Fibroblast of lung (primary cell): ENCODE data around the gene RAB11FIP3. TPM values are rescaled to one million over a fixed set of nuclear protein-coding genes. Genes with fewer than 3 reads are reported as not detected.

Experiments
- DNase-seq, 2 donors: peaks; one replicate each; pipeline versions ENCODE4 v3.0.0 to v3.0.0-alpha.2; 2010; ENCODE audit warnings: low read depth in 2 of 2
- H2AFZ ChIP-seq: 2 replicates; pipeline ENCODE4 v1.5.1; 2012; ENCODE audit warnings: low read length, control low read depth, inconsistent platforms
- H3K27ac ChIP-seq: 2 replicates; pipeline ENCODE4 v1.5.1; 2011; ENCODE audit warnings: low read length, control low read depth; ENCODE audit not compliant: insufficient read depth
- H3K27me3 ChIP-seq: 2 replicates; pipeline ENCODE4 v1.5.1; 2011; ENCODE audit warnings: mild to moderate bottlenecking, low read length; ENCODE audit not compliant: control insufficient read depth, insufficient read depth
- H3K36me3 ChIP-seq: 2 replicates; pipeline ENCODE4 v1.5.1; 2011; ENCODE audit warnings: low read length; ENCODE audit not compliant: control insufficient read depth, insufficient read depth
- H3K4me1 ChIP-seq: 2 replicates; pipeline ENCODE4 v1.5.1; 2011; ENCODE audit warnings: low read length; ENCODE audit not compliant: control insufficient read depth, insufficient read depth; ENCODE audit errors: extremely low read depth
- H3K4me2 ChIP-seq: 2 replicates; pipeline ENCODE4 v1.5.1; 2011; ENCODE audit warnings: low read length, control low read depth; ENCODE audit not compliant: insufficient read depth; ENCODE audit errors: extremely low read depth
- H3K4me3 ChIP-seq, 4 experiments: fragments of 200-600 bp in 1 of 4; sonication (generic) in 1 of 4; replicated peaks in 1 of 4; 2 replicates each; pipeline ENCODE4 v1.5.1; 2011 to 2016; ENCODE audit warnings: low read length in 4 of 4, low read depth in 3 of 4, mild to moderate bottlenecking in 3 of 4, control low read depth in 2 of 4, inconsistent platforms in 1 of 4, mixed read lengths in 1 of 4; ENCODE audit not compliant: insufficient read depth in 1 of 4; ENCODE audit errors: control extremely low read depth in 1 of 4
- H3K79me2 ChIP-seq: 2 replicates; pipeline ENCODE4 v1.5.1; 2012; ENCODE audit warnings: mild to moderate bottlenecking, low read length, inconsistent platforms; ENCODE audit not compliant: control insufficient read depth, insufficient read depth
- H3K9ac ChIP-seq: 2 replicates; pipeline ENCODE4 v1.5.1; 2011; ENCODE audit warnings: mild to moderate bottlenecking, low read length, control low read depth; ENCODE audit not compliant: insufficient read depth
- H3K9me3 ChIP-seq: 2 replicates; pipeline ENCODE4 v1.5.1; 2012; ENCODE audit warnings: low read depth, low read length; ENCODE audit not compliant: control insufficient read depth, insufficient read depth
- H4K20me1 ChIP-seq: 2 replicates; pipeline ENCODE4 v1.5.1; 2011; ENCODE audit warnings: low read length; ENCODE audit not compliant: control insufficient read depth, insufficient read depth; ENCODE audit errors: extremely low read depth
- CTCF ChIP-seq, 2 donors: IDR thresholded peaks in 1 of 2; conservative IDR thresholded peaks in 1 of 2; 1 replicate in 1 of 2; 2 replicates in 1 of 2; pipeline ENCODE4 v1.5.1; 2011 to 2012; ENCODE audit warnings: low read length in 2 of 2, control low read depth in 1 of 2, inconsistent platforms in 1 of 2, low read depth in 1 of 2, mild to moderate bottlenecking in 1 of 2
- EZH2 ChIP-seq: IDR thresholded peaks from 2 replicates; pipeline ENCODE4 v1.5.1; 2012; ENCODE audit warnings: low read length, control low read depth, mild to moderate bottlenecking; ENCODE audit errors: missing control alignments
- polyA plus RNA-seq, 2 donors: library from polyadenylated mRNA; depleted of rRNA in 1 of 2; stranded (reverse) in 1 of 2; unstranded in 1 of 2; fragments of >200 nt; gene quantifications; 2 replicates each; pipeline ENCODE4 v1.2.1, GENCODE V29; 2011 to 2012; ENCODE audit warnings: missing spikeins in 1 of 2
- total RNA-seq: library from RNA; depleted of rRNA; stranded (reverse); fragments of >200 nt; gene quantifications from 2 replicates; pipeline ENCODE4 v1.2.1, GENCODE V29; 2014

RAB11FIP3 gene
- total and polyA plus RNA-seq, 2 donors (not counting 1 experiment from before 2014, with no cell fraction given): 7.3 to 22.1 TPM

- no peak overlapping the region for H2AFZ ChIP-seq
- H3K4me3 ChIP-seq: no peak overlapping the region
- H3K4me1 ChIP-seq: no peaks in the 10 kb centered on the region
- H4K20me1 ChIP-seq: no peaks in the 10 kb centered on the region
- H3K9ac ChIP-seq: no peak overlapping the region
- TF ChIP-seq CTCF (conservative IDR thresholded peaks at IDR 0.05 in 1 of 2, IDR thresholded peaks at IDR 0.05 in 1 of 2; ENCODE audit: low read depth in 1 of 2, low read length in 2 of 2) (no peak), EZH2 (no peak)
- peak in 1 of 2 donors; percentile 26 for DNase-seq
- H3K27ac ChIP-seq: no peak overlapping the region
- H3K27me3 ChIP-seq: no peaks in the 10 kb centered on the region
- peaks cover 3% of the 10 kb centered on the region for H3K36me3 ChIP-seq
- H3K4me2 ChIP-seq: no peak overlapping the region
- no peaks in the 10 kb centered on the region for H3K9me3 ChIP-seq
- no peaks in the 10 kb centered on the region for H3K79me2 ChIP-seq
Measured at GRCh38 chr16:483341-484075, 58.1 kb downstream of the RAB11FIP3 start.

- Histone ChIP-seq H3K79me2 (no peaks in the 10 kb centered on the region), H2AFZ (no peak overlapping the region), H3K36me3 (no peaks in the 10 kb centered on the region), H3K4me2 (no peak overlapping the region), H3K9ac (no peak overlapping the region), H3K4me3 (no peak overlapping the region), H3K27me3 (no peaks in the 10 kb centered on the region), H3K27ac (no peak overlapping the region), H3K9me3 (no peaks in the 10 kb centered on the region), H3K4me1 (no peaks in the 10 kb centered on the region), H4K20me1 (no peaks in the 10 kb centered on the region)
- DNase-seq: no peak
- TF ChIP-seq CTCF (conservative IDR thresholded peaks at IDR 0.05 in 1 of 2, IDR thresholded peaks at IDR 0.05 in 1 of 2; ENCODE audit: low read depth in 1 of 2, low read length in 2 of 2) (no peak), EZH2 (no peak)
Measured at GRCh38 chr16:489606-490005, 64.2 kb downstream of the RAB11FIP3 start.

- no peak for DNase-seq
- H3K9me3 ChIP-seq: no peaks in the 10 kb centered on the region
- H4K20me1 ChIP-seq: no peaks in the 10 kb centered on the region
- H3K9ac ChIP-seq: no peak overlapping the region
- H3K4me1 ChIP-seq: no peaks in the 10 kb centered on the region
- H3K79me2 ChIP-seq: no peaks in the 10 kb centered on the region
- no peaks in the 10 kb centered on the region for H3K27me3 ChIP-seq
- no peak overlapping the region for H2AFZ ChIP-seq
- H3K27ac ChIP-seq: no peak overlapping the region
- no peaks in the 10 kb centered on the region for H3K36me3 ChIP-seq
- no peak for TF ChIP-seq EZH2
- TF ChIP-seq CTCF (conservative IDR thresholded peaks at IDR 0.05 in 1 of 2, IDR thresholded peaks at IDR 0.05 in 1 of 2; ENCODE audit: low read depth in 1 of 2, low read length in 2 of 2): no peak
- H3K4me3 ChIP-seq: no peak overlapping the region
- no peak overlapping the region for H3K4me2 ChIP-seq
Measured at GRCh38 chr16:490768-491167, 65.3 kb downstream of the RAB11FIP3 start.
